GM19372 (cell line): ENCODE results near the gene PDE4B.

ENCODE experiments used
- ATAC-seq: cut with Tn5 transposase; IDR thresholded peaks from one replicate; pipeline ENCODE4 v1.9.1; 2021; ENCODE audit warnings: mild to moderate bottlenecking, low read depth, moderate library complexity; ENCODE audit not compliant: unreplicated experiment

Gene PDE4B

GRCh38 chr1:66220477-66220876 is 427.8 kb downstream of the PDE4B start:
- no peak for ATAC-seq

GRCh38 chr1:66223681-66224080 is 431.0 kb downstream of the PDE4B start:
- ATAC-seq = no peak

GRCh38 chr1:66226985-66227384 is 434.3 kb downstream of the PDE4B start:
- ATAC-seq = no peak

GRCh38 chr1:66227966-66228365 is 435.3 kb downstream of the PDE4B start:
- ATAC-seq = no peak

- ATAC-seq = no peak
Observed at GRCh38 chr1:66231217-66231616, 438.5 kb downstream of the PDE4B start.

GRCh38 chr1:66231681-66232463 is 439.2 kb downstream of the PDE4B start:
- no peak for ATAC-seq

GRCh38 chr1:66237042-66237441 is 444.3 kb downstream of the PDE4B start:
- ATAC-seq = no peak

- no peak for ATAC-seq
Observed at GRCh38 chr1:66237722-66238479, 445.2 kb downstream of the PDE4B start.

- ATAC-seq = no peak
Observed at GRCh38 chr1:66239834-66240233, 447.1 kb downstream of the PDE4B start.

GRCh38 chr1:66240491-66241484 is 448.1 kb downstream of the PDE4B start:
- ATAC-seq = no peak

GRCh38 chr1:66242646-66243547 is 450.2 kb downstream of the PDE4B start:
- peak; percentile 74 for ATAC-seq

GRCh38 chr1:66243548-66244130 is 450.9 kb downstream of the PDE4B start:
- no peak for ATAC-seq

- no peak for ATAC-seq
Observed at GRCh38 chr1:66244429-66244828, 451.7 kb downstream of the PDE4B start.

GRCh38 chr1:66245691-66246090 is 453.0 kb downstream of the PDE4B start:
- ATAC-seq = no peak

GRCh38 chr1:66246351-66247269 is 453.9 kb downstream of the PDE4B start:
- no peak for ATAC-seq

- peak; percentile 68 for ATAC-seq
Observed at GRCh38 chr1:66247415-66248208, 454.9 kb downstream of the PDE4B start.

- ATAC-seq = no peak
Observed at GRCh38 chr1:66248257-66248656, 455.6 kb downstream of the PDE4B start.
